Neural cell (in vitro differentiated cells): Measurements from ENCODE around the gene ECT2L. TPM values are rescaled to one million over a fixed set of nuclear protein-coding genes. Genes with fewer than 3 reads are reported as not detected.

ENCODE experiments used
- H2AFZ ChIP-seq: fragments of 200-600, 300-800 bp; sonication (generic), shearing (Covaris generic); 2 replicates; pipeline ENCODE4 v1.6.0; 2014; ENCODE audit warnings: low read depth, mild to moderate bottlenecking, antibody characterized with exemption, low read length, moderate library complexity
- H3F3A ChIP-seq: fragments of 200-600 bp; shearing (Covaris generic); 2 replicates; pipeline ENCODE4 v1.6.1; 2016; ENCODE audit warnings: mild to moderate bottlenecking, moderate library complexity, mixed read lengths, antibody characterized with exemption, low read length; ENCODE audit not compliant: insufficient read depth, poor library complexity, severe bottlenecking
- H3K27ac ChIP-seq: fragments of 200-600, 300-800 bp; sonication (generic), shearing (Covaris generic); 2 replicates; pipeline ENCODE4 v1.5.1; 2014; ENCODE audit warnings: mild to moderate bottlenecking, low read length, moderate library complexity
- H3K27me3 ChIP-seq: fragments of 300-800, 200-600 bp; sonication (generic), shearing (Covaris generic); 2 replicates; pipeline ENCODE4 v1.6.0; 2014; ENCODE audit warnings: mild to moderate bottlenecking, low read depth, low read length, moderate library complexity; ENCODE audit not compliant: insufficient read depth
- H3K36me3 ChIP-seq: fragments of 300-800, 200-600 bp; sonication (generic), shearing (Covaris generic); 2 replicates; pipeline ENCODE4 v1.5.1; 2014; ENCODE audit warnings: mild to moderate bottlenecking, antibody characterized with exemption, low read length, moderate library complexity; ENCODE audit not compliant: insufficient read depth
- H3K4me2 ChIP-seq: fragments of 300-800, 200-600 bp; sonication (generic), shearing (Covaris generic); 2 replicates; pipeline ENCODE4 v1.6.0; 2014; ENCODE audit warnings: mild to moderate bottlenecking, low read length
- H3K4me3 ChIP-seq: fragments of 300-800, 200-600 bp; sonication (generic), shearing (Covaris generic); 2 replicates; pipeline ENCODE4 v1.5.1; 2014; ENCODE audit warnings: mild to moderate bottlenecking, low read length, moderate library complexity
- H3K79me2 ChIP-seq: fragments of 200-600 bp; shearing (Covaris generic); replicated peaks from 2 replicates; pipeline ENCODE4 v1.6.0; 2014; ENCODE audit warnings: mild to moderate bottlenecking, low read length, moderate library complexity; ENCODE audit not compliant: insufficient read depth
- H3K9ac ChIP-seq: fragments of 300-800, 200-600 bp; sonication (generic), shearing (Covaris generic); 2 replicates; pipeline ENCODE4 v1.6.1; 2016; ENCODE audit warnings: mild to moderate bottlenecking, low read length, mixed read lengths
- H3K9me2 ChIP-seq: fragments of 200-600 bp; shearing (Covaris generic); 2 replicates; pipeline ENCODE4 v1.6.1; 2016; ENCODE audit warnings: mild to moderate bottlenecking, low read length, mixed read lengths; ENCODE audit not compliant: insufficient read depth
- H3K9me3 ChIP-seq: fragments of 200-600, 300-800 bp; sonication (generic), shearing (Covaris generic); 2 replicates; pipeline ENCODE4 v1.6.1; 2016; ENCODE audit warnings: mild to moderate bottlenecking, mixed run types, low read length, moderate library complexity, mixed read lengths
- H4K20me1 ChIP-seq: fragments of 200-600 bp; shearing (Covaris generic); 2 replicates; pipeline ENCODE4 v1.6.1; 2016; ENCODE audit warnings: mild to moderate bottlenecking, mixed run types; ENCODE audit not compliant: insufficient read depth
- EP300 ChIP-seq: fragments of 450-650 bp; conservative IDR thresholded peaks from 2 replicates; pipeline ENCODE4 v1.6.1; 2014; ENCODE audit warnings: antibody characterized with exemption, mild to moderate bottlenecking, moderate library complexity; ENCODE audit not compliant: poor library complexity, severe bottlenecking
- EZH2 ChIP-seq: fragments of 200-600, 300-800 bp; shearing (Covaris generic), sonication (generic); IDR thresholded peaks from 2 replicates; pipeline ENCODE4 v1.6.1; 2014; ENCODE audit warnings: antibody characterized with exemption, low read length, borderline replicate concordance, mild to moderate bottlenecking; ENCODE audit not compliant: insufficient read depth, poor library complexity, severe bottlenecking
- MXI1 ChIP-seq: fragments of 450-650 bp; conservative IDR thresholded peaks from 2 replicates; pipeline ENCODE4 v1.6.1; 2014; ENCODE audit warnings: antibody characterized with exemption, mild to moderate bottlenecking; ENCODE audit not compliant: poor library complexity, severe bottlenecking
- POLR2AphosphoS5 ChIP-seq: IDR thresholded peaks from 2 replicates; pipeline ENCODE4 v1.6.1; 2012
- RAD21 ChIP-seq: fragments of 450-650 bp; conservative IDR thresholded peaks from 2 replicates; pipeline ENCODE4 v1.6.1; 2014; ENCODE audit warnings: antibody characterized with exemption, mild to moderate bottlenecking, moderate library complexity
- SMC3 ChIP-seq: fragments of 450-650 bp; conservative IDR thresholded peaks from 2 replicates; pipeline ENCODE4 v1.6.1; 2014; ENCODE audit warnings: antibody characterized with exemption, mild to moderate bottlenecking, moderate library complexity; ENCODE audit not compliant: poor library complexity
- TAF1 ChIP-seq: IDR thresholded peaks from 2 replicates; pipeline ENCODE4 v1.6.1; 2012; ENCODE audit warnings: low read depth
- polyA plus RNA-seq: library from polyadenylated mRNA; depleted of rRNA; stranded (reverse); fragments of >200 nt; gene quantifications from 2 replicates; pipeline ENCODE4 v1.2.3, GENCODE V29; 2014
- TF ChIP-seq, protein P1 (sequence below): IDR thresholded peaks from 2 replicates; pipeline ENCODE4 v1.6.1; 2012; ENCODE audit warnings: borderline replicate concordance
- TF ChIP-seq, protein P2 (sequence below): fragments of 450-650 bp; IDR thresholded peaks from 2 replicates; pipeline ENCODE4 v1.5.1; 2014; ENCODE audit warnings: antibody characterized with exemption, mild to moderate bottlenecking, moderate library complexity; ENCODE audit not compliant: poor library complexity, severe bottlenecking

ECT2L gene
- polyA plus RNA-seq, 1 donor from 2014 or later, result not detected

DNA sequence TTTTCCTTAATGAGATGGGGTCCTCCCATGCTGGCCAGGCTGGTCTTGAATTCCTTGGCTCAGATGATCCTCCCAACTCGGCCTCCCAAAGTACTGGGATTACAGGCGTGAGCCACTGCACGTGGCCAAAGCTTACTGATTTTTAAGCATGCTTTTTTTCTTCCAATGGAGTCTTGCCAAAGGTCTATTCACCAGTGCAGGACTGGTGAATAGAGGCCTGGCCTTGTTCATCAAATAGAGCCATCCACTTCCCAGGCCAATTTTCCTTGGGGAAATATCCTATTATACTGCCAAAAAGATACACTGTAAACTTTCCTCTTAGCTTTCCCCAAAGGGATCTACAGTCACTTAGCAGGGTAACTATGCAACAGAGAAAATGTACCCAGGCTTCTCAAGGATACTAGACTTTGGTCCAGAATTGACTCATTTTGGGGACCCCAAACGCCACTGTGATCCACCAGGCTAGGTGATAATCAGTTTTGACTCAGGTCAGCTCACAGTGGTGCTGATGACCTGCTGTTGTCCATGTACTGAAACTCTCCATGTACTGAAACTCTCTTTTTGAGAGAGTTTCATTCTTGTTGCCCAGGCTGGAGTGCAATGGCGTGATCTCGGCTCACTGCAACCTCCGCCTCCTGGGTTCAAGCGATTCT lies 100.3 kb downstream of the ECT2L start:
- no peak overlapping the region for H3K27ac ChIP-seq
- no peak overlapping the region for H3K4me2 ChIP-seq
- no peaks in the 10 kb centered on the region for H3F3A ChIP-seq
- no peaks in the 10 kb centered on the region for H4K20me1 ChIP-seq
- H3K4me3 ChIP-seq, result no peak overlapping the region
- no peaks in the 10 kb centered on the region for H3K27me3 ChIP-seq
- no peaks in the 10 kb centered on the region for H3K9me3 ChIP-seq
- no peak overlapping the region for H2AFZ ChIP-seq
- no peaks in the 10 kb centered on the region for H3K9me2 ChIP-seq
- H3K9ac ChIP-seq, result no peak overlapping the region
- TF ChIP-seq, protein P1, sequence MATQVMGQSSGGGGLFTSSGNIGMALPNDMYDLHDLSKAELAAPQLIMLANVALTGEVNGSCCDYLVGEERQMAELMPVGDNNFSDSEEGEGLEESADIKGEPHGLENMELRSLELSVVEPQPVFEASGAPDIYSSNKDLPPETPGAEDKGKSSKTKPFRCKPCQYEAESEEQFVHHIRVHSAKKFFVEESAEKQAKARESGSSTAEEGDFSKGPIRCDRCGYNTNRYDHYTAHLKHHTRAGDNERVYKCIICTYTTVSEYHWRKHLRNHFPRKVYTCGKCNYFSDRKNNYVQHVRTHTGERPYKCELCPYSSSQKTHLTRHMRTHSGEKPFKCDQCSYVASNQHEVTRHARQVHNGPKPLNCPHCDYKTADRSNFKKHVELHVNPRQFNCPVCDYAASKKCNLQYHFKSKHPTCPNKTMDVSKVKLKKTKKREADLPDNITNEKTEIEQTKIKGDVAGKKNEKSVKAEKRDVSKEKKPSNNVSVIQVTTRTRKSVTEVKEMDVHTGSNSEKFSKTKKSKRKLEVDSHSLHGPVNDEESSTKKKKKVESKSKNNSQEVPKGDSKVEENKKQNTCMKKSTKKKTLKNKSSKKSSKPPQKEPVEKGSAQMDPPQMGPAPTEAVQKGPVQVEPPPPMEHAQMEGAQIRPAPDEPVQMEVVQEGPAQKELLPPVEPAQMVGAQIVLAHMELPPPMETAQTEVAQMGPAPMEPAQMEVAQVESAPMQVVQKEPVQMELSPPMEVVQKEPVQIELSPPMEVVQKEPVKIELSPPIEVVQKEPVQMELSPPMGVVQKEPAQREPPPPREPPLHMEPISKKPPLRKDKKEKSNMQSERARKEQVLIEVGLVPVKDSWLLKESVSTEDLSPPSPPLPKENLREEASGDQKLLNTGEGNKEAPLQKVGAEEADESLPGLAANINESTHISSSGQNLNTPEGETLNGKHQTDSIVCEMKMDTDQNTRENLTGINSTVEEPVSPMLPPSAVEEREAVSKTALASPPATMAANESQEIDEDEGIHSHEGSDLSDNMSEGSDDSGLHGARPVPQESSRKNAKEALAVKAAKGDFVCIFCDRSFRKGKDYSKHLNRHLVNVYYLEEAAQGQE, result no peak
- TF ChIP-seq RAD21 (no peak), TAF1 (no peak), MXI1 (no peak), EZH2 (no peak), EP300 (no peak), POLR2AphosphoS5 (no peak), SMC3 (no peak)
- TF ChIP-seq, protein P2, sequence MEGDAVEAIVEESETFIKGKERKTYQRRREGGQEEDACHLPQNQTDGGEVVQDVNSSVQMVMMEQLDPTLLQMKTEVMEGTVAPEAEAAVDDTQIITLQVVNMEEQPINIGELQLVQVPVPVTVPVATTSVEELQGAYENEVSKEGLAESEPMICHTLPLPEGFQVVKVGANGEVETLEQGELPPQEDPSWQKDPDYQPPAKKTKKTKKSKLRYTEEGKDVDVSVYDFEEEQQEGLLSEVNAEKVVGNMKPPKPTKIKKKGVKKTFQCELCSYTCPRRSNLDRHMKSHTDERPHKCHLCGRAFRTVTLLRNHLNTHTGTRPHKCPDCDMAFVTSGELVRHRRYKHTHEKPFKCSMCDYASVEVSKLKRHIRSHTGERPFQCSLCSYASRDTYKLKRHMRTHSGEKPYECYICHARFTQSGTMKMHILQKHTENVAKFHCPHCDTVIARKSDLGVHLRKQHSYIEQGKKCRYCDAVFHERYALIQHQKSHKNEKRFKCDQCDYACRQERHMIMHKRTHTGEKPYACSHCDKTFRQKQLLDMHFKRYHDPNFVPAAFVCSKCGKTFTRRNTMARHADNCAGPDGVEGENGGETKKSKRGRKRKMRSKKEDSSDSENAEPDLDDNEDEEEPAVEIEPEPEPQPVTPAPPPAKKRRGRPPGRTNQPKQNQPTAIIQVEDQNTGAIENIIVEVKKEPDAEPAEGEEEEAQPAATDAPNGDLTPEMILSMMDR, result no peak
- no peaks in the 10 kb centered on the region for H3K36me3 ChIP-seq
- H3K79me2 ChIP-seq, result no peaks in the 10 kb centered on the region

DNA sequence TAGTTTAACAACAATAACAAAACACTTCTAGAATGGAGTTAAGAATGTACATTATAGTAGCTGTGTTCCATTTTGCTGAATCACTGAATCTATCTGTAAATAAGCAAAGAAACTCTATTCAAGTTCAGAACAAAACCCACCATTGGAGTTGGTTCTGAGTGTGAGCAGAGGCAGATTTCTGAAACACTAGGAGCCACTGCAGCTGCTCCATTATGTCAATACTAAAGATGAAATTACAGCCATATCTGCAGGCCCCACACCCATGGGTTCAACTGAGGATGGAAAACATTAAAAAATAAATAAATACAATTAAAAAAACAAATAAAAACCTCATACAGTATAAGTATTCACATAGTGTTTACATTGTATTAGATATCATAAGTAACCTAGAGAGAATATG lies 101.1 kb downstream of the ECT2L start:
- H3K9ac ChIP-seq, result no peak overlapping the region
- H3K9me2 ChIP-seq, result no peaks in the 10 kb centered on the region
- no peaks in the 10 kb centered on the region for H4K20me1 ChIP-seq
- no peaks in the 10 kb centered on the region for H3K27me3 ChIP-seq
- H3K79me2 ChIP-seq, result no peaks in the 10 kb centered on the region
- no peaks in the 10 kb centered on the region for H3K9me3 ChIP-seq
- no peaks in the 10 kb centered on the region for H3K36me3 ChIP-seq
- H3K4me2 ChIP-seq, result no peak overlapping the region
- H3F3A ChIP-seq, result no peaks in the 10 kb centered on the region
- no peak overlapping the region for H3K27ac ChIP-seq
- TF ChIP-seq, protein P2, result no peak
- TF ChIP-seq EZH2 (no peak), POLR2AphosphoS5 (no peak), TAF1 (no peak)
- no peak overlapping the region for H2AFZ ChIP-seq
- no peak overlapping the region for H3K4me3 ChIP-seq
